Keratinocyte (primary cell): Measurements from ENCODE around the gene SSUH2. TPM values are rescaled to one million over a fixed set of nuclear protein-coding genes. Genes with fewer than 3 reads are reported as not detected.

ENCODE experiments used
- DNase-seq: peaks from one replicate; pipeline ENCODE4 v3.0.0-alpha.2; 2011; ENCODE audit warnings: low read depth, missing footprints, low spot score
- FAIRE-seq: peaks from 2 replicates; lab custom pipeline; 2011; peaks lifted over from hg19 to GRCh38; lab: Jason Lieb, UNC
- H2AFZ ChIP-seq: 2 replicates; pipeline ENCODE4 v1.6.0; 2012; ENCODE audit warnings: low read length, control low read depth, inconsistent platforms; ENCODE audit not compliant: control insufficient read depth
- H3K27ac ChIP-seq: 2 replicates; pipeline ENCODE4 v1.5.1; 2011; ENCODE audit warnings: low read length; ENCODE audit not compliant: control insufficient read depth, insufficient read depth
- H3K27me3 ChIP-seq: 3 replicates; pipeline ENCODE4 v1.6.0; 2011; ENCODE audit warnings: low read length; ENCODE audit not compliant: control insufficient read depth, insufficient read depth; ENCODE audit errors: extremely low read depth
- H3K36me3 ChIP-seq, 2 experiments: 2 replicates in 1 of 2; 3 replicates in 1 of 2; pipeline ENCODE4 v1.5.1; 2011; ENCODE audit warnings: low read length in 2 of 2, mild to moderate bottlenecking in 1 of 2; ENCODE audit not compliant: control insufficient read depth in 2 of 2, insufficient read depth in 2 of 2; ENCODE audit errors: extremely low read depth in 1 of 2
- H3K4me1 ChIP-seq: 3 replicates; pipeline ENCODE4 v1.5.1; 2011; ENCODE audit warnings: low read length; ENCODE audit not compliant: control insufficient read depth, insufficient read depth; ENCODE audit errors: extremely low read depth
- H3K4me2 ChIP-seq: 3 replicates; pipeline ENCODE4 v1.6.0; 2011; ENCODE audit warnings: low read depth, low read length; ENCODE audit not compliant: control insufficient read depth, insufficient read depth; ENCODE audit errors: extremely low read depth
- H3K4me3 ChIP-seq, 3 experiments: fragments of 200-600 bp in 1 of 3; sonication (generic) in 1 of 3; 2 replicates in 2 of 3; 3 replicates in 1 of 3; pipeline ENCODE4 v1.5.1; 2011 to 2016; ENCODE audit warnings: low read length in 3 of 3, mild to moderate bottlenecking in 3 of 3, control low read depth in 2 of 3, inconsistent platforms in 1 of 3, low read depth in 1 of 3, mixed read lengths in 1 of 3, mixed run types in 1 of 3, moderate library complexity in 1 of 3; ENCODE audit not compliant: control insufficient read depth in 2 of 3, insufficient read depth in 2 of 3; ENCODE audit errors: extremely low read depth in 1 of 3
- H3K79me2 ChIP-seq: 2 replicates; pipeline ENCODE4 v1.6.0; 2012; ENCODE audit warnings: low read length; ENCODE audit not compliant: control insufficient read depth, insufficient read depth
- H3K9ac ChIP-seq: 3 replicates; pipeline ENCODE4 v1.6.0; 2011; ENCODE audit warnings: low read length; ENCODE audit not compliant: control insufficient read depth, insufficient read depth; ENCODE audit errors: extremely low read depth
- H3K9me1 ChIP-seq: 3 replicates; pipeline ENCODE4 v1.6.0; 2011; ENCODE audit warnings: low read length; ENCODE audit not compliant: control insufficient read depth, insufficient read depth; ENCODE audit errors: extremely low read depth
- H3K9me3 ChIP-seq: 2 replicates; pipeline ENCODE4 v1.5.1; 2012; ENCODE audit warnings: low read depth, low read length; ENCODE audit not compliant: control insufficient read depth
- H4K20me1 ChIP-seq: 3 replicates; pipeline ENCODE4 v1.6.0; 2011; ENCODE audit warnings: low read length; ENCODE audit not compliant: control insufficient read depth, insufficient read depth; ENCODE audit errors: extremely low read depth
- EZH2 ChIP-seq: IDR thresholded peaks from one replicate; pipeline ENCODE4 v1.6.1; 2012; ENCODE audit warnings: inconsistent platforms, mild to moderate bottlenecking, low read length, moderate library complexity
- dilution Hi-C: fragments of 300-500 bp; cut with MboI; formaldehyde crosslinking; loops from one replicate; pipeline ENCODE4 v1.7.0; 2020; ENCODE audit warnings: low sequenced_read_pairs; ENCODE audit not compliant: extremely low pct_ligation_motif_present
- polyA plus RNA-seq, 5 experiments: library from polyadenylated mRNA; depleted of rRNA in 3 of 5; stranded (reverse) in 3 of 5; stranded (forward) in 1 of 5; unstranded in 1 of 5; fragments of >200 nt; gene quantifications; 1 replicate in 1 of 5; 2 replicates in 3 of 5; 3 replicates in 1 of 5; pipeline versions ENCODE4 v1.2.1 to v1.2.3, GENCODE V29; 2011 to 2012; ENCODE audit warnings: missing spikeins in 2 of 5, low read depth in 1 of 5, low replicate concordance in 1 of 5
- TF ChIP-seq, protein P1 (sequence below), 3 experiments: IDR thresholded peaks in 1 of 3; conservative IDR thresholded peaks in 1 of 3; optimal IDR thresholded peaks in 1 of 3; 2 replicates in 2 of 3; 3 replicates in 1 of 3; pipeline versions ENCODE3 to v1.5.1; 2011; ENCODE audit warnings: low read length in 3 of 3, mild to moderate bottlenecking in 3 of 3, moderate library complexity in 2 of 3, control low read depth in 1 of 3, inconsistent platforms in 1 of 3; ENCODE audit not compliant: insufficient read depth in 2 of 3; ENCODE audit errors: extremely low read depth in 1 of 3

Gene SSUH2
- polyA plus RNA-seq, 1 donor (not counting 4 experiments of a cell fraction or from before 2014, with no cell fraction given) = 0.09 TPM

DNA sequence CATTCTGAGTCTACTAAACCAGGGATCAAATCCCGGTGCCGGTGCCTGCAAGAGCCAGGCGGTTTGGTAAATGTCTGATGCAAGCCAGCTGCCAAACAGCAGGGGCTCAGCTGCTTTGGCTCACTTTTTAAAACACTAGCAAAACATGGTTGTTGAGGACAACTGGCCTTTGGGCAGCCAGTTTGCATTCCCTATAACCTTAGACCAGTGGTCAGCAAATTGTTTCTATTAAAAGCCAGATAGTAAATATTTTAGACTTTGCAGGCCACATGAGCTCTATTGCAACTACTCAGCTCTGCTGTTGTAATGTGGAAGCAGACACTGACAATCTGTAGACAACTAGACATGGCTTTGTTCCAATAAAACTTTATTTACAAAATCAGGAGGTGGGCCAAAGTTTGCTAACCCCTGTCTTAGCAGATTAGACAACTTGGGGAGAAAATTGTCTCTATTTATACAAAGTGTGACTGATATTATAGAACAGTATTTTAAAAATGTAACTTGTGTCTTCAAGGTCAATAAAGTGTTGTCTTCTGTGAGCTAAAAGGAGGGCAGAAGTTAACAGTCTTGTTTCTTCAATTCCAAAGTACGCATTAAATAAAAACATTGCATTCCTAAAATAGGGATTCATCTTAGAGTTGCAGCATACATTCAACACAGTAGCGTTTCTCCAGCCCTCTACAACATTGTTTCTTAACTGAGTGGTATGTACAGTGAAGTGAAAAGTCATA lies 67.6 kb downstream of the SSUH2 start:
- Histone ChIP-seq H3K4me3 (no peak overlapping the region), H3K79me2 (no peaks in the 10 kb centered on the region), H3K36me3 (no peaks in the 10 kb centered on the region), H3K4me1 (no peaks in the 10 kb centered on the region), H2AFZ (no peak overlapping the region), H3K27ac (no peak overlapping the region), H3K9me3 (no peaks in the 10 kb centered on the region), H3K4me2 (no peak overlapping the region), H3K9me1 (no peaks in the 10 kb centered on the region), H3K27me3 (no peaks in the 10 kb centered on the region), H3K9ac (no peak overlapping the region), H4K20me1 (no peaks in the 10 kb centered on the region)
- dilution Hi-C loops = no loop called here
- no peak for DNase-seq
- TF ChIP-seq EZH2 = no peak
- TF ChIP-seq, protein P1, sequence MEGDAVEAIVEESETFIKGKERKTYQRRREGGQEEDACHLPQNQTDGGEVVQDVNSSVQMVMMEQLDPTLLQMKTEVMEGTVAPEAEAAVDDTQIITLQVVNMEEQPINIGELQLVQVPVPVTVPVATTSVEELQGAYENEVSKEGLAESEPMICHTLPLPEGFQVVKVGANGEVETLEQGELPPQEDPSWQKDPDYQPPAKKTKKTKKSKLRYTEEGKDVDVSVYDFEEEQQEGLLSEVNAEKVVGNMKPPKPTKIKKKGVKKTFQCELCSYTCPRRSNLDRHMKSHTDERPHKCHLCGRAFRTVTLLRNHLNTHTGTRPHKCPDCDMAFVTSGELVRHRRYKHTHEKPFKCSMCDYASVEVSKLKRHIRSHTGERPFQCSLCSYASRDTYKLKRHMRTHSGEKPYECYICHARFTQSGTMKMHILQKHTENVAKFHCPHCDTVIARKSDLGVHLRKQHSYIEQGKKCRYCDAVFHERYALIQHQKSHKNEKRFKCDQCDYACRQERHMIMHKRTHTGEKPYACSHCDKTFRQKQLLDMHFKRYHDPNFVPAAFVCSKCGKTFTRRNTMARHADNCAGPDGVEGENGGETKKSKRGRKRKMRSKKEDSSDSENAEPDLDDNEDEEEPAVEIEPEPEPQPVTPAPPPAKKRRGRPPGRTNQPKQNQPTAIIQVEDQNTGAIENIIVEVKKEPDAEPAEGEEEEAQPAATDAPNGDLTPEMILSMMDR (optimal IDR thresholded peaks at IDR 0.05 in 1 of 3, IDR thresholded peaks at IDR 0.05 in 1 of 3, conservative IDR thresholded peaks at IDR 0.05 in 1 of 3; ENCODE audit: extremely low read depth in 1 of 3, insufficient read depth in 2 of 3, low read length in 3 of 3) = no peak
- no peak for FAIRE-seq

DNA sequence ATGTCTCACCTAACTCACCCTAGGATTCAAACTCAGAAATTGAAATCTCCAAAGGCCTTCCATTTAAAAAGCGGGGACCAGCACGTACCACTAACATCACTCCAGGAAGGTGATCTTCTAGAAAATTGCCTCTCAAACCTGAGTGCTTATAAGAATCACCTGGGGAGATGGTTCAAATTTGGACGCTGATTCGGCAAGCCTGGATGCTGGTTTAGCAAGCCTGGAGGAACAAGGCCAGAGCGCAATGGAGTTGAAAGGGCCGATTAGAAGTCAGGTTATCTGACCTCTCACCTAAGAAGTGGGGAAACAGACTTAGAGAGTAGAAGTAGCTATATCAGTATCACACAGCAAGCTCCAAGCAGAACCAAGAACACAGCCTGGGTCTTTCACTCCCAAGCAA lies 68.2 kb downstream of the SSUH2 start:
- dilution Hi-C loops = no loop called here
- H3K9ac ChIP-seq = no peak overlapping the region
- H2AFZ ChIP-seq = no peak overlapping the region
- H3K36me3 ChIP-seq = no peaks in the 10 kb centered on the region
- H4K20me1 ChIP-seq = no peaks in the 10 kb centered on the region
- H3K27ac ChIP-seq = no peak overlapping the region
- no peaks in the 10 kb centered on the region for H3K27me3 ChIP-seq
- no peak overlapping the region for H3K4me3 ChIP-seq
- H3K9me3 ChIP-seq = no peaks in the 10 kb centered on the region
- no peaks in the 10 kb centered on the region for H3K9me1 ChIP-seq
- no peak for TF ChIP-seq EZH2
- TF ChIP-seq, protein P1 (optimal IDR thresholded peaks at IDR 0.05 in 1 of 3, IDR thresholded peaks at IDR 0.05 in 1 of 3, conservative IDR thresholded peaks at IDR 0.05 in 1 of 3; ENCODE audit: extremely low read depth in 1 of 3, insufficient read depth in 2 of 3, low read length in 3 of 3) = no peak
- no peak overlapping the region for H3K4me2 ChIP-seq
- FAIRE-seq (no peak), DNase-seq (no peak)
- H3K4me1 ChIP-seq = no peaks in the 10 kb centered on the region
- H3K79me2 ChIP-seq = no peaks in the 10 kb centered on the region
